GM19240 (cell line): ENCODE data around the gene SRSF10.
"Not testable (repeated sequence)": the region's sequence is repeated elsewhere in the genome, so short reads cannot be mapped to it uniquely, and the experiment has no call there.

Source experiments
- DNase-seq: peaks from one replicate; pipeline ENCODE4 v3.0.0; 2011; ENCODE audit warnings: low spot score; ENCODE audit not compliant: insufficient read length

The SRSF10 gene

DNA sequence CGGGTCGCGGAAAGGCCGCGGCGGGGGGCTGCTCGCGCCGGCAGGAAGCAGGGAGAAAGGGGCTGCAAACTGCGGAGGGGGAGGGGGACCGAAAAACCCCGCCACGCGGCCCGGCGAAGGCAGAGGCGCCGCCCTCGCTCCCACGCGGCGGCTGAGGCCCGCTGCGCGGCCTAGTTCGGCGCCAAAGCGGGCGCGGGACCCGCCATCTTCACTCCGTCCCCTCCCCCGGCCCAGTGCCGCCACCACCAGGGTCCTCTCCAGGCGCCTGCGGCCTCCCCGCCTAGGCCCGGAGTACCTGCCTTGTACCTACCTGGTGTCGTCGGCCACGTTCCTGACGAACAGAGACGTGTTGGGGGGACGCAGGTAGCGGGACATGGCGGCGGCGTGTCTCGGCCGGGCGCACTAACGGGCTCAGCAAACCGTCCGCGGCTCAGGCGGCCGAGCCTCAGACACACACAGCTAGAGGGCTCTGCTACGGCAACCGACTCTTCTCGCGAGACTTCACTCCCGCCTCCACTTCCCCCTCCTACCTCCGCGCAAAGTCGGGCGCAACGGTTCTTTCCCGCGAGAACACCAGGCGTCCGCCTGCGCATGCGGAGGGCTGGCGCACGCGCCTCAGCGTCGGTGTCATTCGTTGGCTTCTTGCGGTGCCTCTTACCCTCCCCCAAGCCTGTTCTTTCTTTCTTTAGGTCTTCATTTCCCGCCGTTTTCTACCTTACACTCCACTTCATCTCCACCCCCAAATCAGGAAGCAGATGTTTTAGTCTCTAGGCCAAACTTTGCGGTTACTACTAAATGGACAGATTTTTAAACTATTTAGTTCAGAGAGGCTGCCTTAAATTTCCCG is at the start of gene SRSF10:
SRSF10 (minus strand) TSS at position 447 of the 847 bp plus-strand sequence; CDS start at position 375, 72 bp downstream.
- peak; percentile 96 for DNase-seq

DNA sequence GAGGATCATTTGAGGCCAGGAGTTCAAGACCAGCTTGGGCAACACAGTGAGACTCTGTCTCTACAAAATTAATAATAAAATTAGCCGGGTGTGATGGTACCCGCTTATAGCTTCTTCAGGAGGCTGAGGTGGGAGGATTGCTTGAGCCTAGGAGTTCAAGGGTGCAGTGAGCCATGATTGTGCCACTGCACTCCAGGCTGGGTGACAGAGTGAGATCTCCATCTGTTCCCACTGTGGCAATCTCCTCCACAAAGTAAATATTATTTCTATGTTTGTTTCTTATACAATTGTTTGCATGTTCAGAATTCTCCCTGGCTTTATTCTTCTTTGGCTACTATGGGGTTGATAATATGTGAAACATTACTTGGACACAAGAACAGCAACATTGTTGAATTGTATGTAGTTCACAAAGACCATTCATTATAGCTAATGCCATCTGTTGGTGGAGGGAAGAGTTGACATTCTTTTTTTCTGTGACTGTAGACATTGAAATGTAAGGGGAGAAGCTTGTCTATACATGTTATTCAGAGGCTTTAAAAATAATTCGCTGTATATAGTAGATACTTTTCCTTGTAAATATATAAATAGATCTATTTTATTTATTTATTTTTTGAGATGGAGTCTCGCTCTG is 47.8 kb upstream of the SRSF10 start:
- peak; percentile 17 for DNase-seq

DNA sequence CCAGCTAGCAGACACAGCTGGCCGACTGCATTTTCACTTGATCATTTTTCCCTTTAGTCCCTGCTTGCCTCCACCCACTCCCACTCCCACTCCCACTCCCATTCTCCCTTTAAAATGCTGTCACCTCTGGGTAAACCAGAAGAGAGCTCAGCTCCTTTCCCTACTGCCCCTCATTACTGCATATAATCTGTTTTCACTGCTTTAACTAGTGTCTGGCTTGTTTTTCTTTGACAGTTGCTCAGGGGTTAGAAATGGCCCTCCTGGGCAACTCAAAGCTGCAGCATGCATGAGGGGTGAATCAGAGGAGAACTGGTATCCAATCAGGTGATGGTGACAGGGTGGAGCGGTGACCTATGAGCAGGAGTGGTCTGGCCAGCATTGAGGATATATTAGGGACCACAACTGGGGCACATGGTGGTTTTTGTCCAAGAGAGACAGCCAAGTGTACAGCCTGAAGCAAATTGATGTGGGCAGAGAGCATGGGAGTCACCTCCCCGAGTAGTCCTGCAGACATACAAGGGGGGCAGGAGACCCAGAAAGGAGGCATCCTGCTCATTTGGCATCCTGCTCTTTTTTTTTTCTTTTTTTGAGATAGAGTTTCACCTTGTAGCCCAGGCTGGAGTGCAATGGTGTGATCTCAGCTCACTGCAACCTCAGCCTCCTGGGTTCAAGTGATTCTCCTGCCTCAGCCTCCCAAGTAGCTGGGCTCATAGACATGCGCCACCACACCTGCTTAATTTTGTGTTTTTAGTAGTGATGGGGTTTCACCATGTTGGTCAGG is 42.6 kb upstream of the SRSF10 start:
- DNase-seq, result no peak

DNA sequence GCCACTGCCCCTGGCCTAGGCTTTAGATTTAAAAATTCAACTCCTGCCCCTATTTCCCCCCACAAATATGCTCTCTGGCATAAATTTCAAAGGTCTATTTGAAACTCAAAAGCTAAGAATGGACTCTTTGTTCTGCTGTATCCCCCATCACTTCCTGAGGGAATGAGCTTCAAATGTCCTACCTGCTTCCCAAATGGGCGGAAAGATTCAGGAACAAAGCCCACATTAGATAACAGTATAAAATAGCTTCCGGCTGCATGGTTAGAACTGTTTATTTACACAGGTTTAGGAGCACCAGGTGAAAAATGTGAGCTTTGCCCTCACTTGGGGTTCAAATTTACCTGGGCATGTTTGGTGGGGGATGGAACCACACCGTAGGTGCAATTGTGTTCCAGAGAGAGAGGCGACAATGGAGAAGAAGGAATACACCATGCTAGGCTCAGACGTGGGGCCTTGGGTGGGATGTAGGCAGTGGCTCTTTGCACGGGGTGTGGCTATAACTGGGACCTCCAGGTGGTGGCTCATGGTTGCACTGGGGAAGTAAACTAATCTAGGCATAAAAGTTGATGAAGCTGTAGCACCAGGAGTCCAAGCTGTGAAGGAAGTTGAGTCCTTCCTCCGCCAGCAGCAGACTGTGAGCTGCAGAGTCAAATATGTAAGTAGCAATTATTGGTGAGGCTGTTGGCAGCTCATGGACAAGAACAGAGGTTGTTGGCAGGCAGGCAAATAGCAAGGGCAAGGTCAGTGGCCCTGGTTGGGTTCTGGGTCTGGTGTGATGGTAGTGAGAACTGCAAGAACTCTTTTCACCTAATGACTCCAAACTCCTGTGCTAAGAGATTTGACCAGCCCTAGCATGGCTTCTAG is 41.5 kb upstream of the SRSF10 start:
- no peak for DNase-seq

DNA sequence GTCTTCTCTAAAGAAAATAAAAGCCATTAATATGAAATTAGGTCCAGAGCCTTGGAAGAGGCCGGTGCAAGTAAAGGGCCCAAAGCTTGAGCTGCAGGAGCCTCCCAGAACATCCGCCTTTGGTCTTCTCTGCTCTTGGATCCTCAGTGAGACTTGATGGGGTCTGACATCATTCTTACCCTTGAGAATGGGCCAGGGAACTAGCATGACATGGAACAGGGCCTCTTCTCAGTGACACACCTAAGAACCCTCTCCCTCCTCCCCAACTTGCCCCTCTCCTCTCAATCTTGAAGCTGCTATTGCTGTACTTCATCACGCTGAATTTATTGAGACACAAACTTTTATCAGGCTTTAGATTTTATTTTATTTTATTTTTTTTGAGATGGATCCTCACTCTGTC is 40.3 kb upstream of the SRSF10 start:
- DNase-seq, result no peak

DNA sequence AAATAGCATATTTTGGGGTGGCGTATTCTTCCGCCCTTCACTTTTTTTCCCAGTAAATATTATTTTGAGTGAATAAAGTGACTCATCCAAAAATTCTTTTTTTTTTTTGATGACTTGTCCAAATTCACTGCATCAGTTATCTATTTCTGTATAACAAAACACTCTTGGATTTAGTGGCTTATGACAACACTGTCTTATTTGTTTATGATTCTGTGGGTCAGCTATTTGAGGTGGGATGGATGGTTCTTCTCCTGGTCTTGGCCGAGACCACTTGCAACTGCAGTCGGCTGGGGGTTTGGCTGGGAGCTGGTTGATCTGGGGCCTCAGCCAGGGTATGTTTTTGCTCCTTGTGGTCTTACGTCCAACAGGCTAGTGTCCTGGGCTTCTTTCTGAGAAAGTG is 39.9 kb upstream of the SRSF10 start:
- DNase-seq, result no peak

DNA sequence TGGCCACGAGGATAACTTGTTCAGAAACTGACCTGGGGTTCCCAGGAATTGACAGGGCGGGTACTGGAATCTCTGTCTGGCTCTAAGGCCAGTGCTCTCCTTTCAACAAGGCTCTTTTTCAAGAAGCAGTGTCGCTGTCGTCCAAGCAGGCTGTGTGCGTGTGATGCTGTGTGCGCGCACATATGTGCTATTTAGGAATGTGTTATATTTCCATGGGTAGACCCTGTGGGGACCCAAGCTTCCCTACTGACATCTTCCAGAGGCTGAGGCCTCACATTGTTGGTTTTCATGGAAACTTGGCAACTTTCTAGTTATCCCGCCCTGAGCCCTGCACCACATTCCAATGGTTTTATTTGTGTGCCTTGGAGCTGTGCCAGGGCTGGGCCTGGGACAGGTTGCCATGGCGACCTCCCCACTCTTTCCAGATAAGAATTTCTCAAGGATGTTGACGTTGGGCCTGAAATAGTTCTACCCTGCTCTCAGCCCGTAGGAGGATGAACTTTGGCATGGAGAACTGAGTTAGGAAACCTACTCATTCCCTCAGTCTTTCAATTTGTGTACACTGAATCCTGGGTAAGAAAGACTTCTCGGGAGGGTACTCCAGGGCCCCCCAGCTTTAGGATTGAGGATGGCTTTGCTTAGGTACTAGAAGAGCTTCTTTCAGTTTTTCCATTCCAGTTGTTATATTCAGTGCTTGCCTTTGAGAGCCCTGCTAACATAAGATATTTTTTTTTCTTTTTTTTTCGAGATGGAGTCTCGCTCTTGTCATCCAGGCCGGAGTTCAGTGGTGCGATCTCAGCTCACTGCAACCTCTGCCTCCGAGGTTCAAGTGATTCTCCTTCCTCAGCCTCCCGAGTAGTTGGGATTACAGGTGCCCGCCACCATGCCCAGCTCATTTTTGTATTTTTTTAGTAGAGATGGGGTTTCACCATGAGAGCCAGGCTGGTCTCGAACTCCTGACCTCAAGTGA is 38.8 kb upstream of the SRSF10 start:
- DNase-seq, result no peak

DNA sequence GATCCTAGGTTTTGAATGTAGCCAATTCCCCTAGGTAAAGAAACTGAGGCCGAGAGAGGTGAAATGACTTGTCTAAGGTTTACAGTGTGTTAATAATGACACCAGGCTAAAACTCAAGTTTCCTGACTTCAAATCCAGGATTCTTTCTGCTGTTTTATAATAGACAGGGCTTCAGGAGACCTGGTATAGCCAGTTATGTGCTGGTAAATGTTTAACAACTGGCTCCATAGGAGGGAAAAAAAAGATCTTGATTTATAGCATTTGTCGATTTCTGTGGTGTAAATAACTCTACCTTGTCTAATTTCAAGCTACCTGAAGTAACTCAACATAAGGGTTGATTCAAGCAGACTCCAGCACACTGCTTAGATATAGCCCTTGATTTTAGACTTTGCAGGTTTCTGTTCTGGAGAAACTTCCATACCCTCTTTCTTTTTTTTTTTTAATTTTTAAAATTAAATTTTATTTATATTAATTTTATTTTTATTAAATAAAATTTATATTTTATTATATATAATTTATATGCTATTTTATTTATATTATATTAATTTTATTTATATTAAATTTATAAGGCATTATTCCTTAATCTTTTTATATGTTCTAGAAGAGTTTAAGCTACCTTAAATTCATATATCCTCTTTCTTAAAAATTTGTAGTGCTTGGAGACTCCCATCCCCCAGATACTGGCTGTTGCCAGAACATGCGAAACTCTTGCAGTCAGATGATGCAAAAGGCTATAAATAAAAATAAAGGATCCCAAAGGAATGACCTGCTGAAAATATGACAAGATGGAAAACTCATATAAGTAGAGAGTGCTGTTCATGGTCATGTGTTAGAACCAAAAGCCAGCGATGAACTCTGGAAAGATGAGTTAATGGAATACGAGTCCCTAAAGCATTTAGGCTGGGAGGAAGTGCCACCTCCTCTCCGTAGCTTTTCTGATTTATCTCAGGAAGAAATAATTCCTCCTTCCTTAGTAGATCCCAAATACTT is 35.4 kb upstream of the SRSF10 start:
- no peak for DNase-seq

DNA sequence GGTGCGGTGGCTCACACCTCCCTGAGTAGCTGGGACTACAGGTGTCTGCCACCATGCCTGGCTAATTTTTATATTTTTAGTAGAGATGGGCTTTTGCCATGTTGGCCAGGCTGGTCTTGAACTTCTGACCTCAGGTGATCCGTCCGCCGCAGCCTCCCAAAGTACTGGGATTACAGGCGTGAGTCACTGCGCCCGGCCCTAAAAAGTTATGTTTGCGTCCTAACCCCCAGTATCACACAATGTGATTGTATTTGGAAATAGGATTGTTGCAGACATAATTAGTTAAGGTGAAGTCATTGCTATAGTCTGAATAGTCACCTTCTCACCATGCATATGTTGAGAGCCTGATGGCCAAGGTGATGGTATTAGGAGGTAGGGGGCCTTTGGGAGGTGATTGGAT is 32.8 kb upstream of the SRSF10 start:
- DNase-seq, result not testable (repeated sequence)

DNA sequence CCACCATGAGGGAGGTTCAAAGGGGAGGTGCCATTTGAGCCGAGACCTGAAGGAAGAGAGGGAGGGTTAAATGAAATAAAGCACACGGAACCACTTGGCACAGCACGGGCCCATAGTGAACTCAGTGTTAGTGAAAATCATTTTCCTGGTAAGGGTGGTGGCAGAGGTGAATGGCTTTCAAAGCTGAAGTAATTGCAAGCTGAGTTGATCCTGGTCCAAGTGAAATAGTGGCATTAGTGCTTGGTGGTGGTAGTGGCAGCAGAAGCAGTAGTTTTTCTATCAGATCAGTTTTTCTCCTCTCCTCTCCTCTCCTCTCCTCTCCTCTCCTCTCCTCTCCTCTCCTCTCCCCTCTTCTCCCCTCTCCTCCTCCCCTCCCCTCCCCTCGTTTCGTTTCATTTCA is 30.5 kb upstream of the SRSF10 start:
- DNase-seq, result no peak

DNA sequence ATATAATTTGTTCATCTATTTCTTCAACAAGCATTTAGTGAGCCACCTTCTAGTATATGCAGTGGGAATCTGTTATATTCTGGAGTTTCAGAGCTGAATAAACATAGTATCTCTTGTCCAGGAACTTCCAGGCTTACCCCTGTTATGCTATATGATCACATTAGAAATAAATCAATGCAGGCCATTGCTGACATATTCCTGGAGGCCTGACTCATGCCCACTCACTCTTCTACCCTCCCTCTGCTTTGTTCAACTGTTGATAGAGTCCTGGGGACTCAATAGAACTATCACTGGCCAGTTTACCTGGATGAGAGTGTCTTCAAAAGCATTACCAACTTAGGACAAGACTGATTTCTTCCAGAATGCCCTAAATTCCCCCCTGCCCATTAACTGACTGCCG is 29.3 kb upstream of the SRSF10 start:
- DNase-seq, result no peak

DNA sequence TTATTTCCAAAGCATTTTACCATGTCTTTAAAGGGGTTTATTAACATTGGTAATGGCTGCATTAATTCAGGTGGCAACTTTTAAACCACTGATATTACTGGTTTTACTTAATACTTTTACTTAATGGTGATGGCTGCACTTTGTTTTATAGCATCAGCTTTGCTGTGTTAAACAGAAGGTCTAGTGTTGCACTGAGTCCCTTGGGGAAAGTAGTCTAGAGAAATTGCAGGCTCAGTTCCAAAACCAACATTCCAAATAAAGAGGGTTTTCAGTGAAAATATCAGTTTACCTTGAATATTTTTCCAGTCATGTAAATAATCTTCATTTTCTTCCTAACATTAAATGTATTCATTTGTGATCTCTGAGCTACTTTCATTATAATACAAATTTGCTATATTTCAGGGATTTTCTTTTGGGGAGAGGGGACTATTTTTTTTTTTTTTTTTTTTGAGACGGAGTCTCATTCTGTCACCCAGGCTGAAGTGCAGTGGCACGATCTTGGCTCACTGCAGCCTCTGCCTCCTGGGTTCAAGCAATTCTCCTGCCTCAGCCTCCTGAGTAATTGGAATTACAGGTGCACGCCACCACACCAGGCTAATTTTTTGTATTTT is 28.6 kb upstream of the SRSF10 start:
- not testable (repeated sequence) for DNase-seq

DNA sequence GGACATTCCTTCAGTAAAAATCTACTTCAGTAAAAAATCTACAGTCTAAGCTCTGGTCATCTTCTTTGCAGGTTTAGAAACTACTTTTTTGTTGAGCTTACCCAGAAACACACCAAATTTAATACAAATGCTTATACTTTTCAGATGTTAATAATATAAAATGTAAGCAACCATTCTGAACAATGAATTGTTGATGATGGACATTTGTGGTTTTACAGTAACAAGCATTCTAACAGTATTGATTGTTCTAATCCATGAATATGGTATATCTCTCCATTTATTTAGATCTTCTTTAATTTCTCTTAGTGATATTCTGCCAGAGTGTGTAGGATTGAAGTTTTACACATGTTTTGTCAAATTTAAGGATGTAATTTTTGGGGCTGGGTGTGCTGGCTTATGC is 27.0 kb upstream of the SRSF10 start:
- no peak for DNase-seq

DNA sequence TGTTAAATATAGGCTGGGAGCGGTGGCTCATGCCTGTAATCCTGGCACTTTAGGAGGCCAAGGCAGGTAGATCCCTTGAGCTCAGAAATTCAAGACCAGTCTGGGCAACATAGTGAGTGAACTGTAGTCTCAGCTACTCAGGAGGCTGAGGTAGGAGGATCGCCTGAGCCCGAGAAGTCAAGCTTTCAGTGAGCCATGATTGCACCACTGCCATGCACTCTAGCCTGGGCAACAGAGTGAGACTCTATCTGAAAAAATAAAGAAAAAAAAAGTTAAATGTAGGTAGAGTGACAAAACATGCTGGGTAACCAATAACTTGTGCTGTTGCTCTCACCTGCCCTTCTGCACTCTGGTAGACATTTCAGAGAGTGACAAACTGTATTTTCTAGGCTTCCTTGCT is 25.0 kb upstream of the SRSF10 start:
- no peak for DNase-seq

DNA sequence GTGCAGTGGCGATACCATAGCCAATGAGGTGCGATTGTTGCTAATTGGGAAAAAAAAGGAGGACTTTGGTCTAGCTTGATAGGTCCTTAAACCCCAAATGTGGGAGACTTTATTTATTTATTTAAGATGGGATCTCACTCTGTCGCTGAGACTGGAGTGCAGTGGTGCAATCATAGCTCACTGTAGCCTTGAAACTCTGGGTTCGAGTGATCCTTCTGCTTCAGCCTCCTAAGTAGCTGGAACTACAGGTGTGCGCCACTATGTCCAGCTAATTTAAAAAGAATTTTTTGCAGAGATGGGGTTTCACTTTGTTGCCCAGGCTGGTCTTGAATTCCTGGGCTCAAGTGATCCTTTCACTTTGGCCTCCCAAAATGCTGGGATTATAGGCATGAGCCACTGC is 24.0 kb upstream of the SRSF10 start:
- no peak for DNase-seq

DNA sequence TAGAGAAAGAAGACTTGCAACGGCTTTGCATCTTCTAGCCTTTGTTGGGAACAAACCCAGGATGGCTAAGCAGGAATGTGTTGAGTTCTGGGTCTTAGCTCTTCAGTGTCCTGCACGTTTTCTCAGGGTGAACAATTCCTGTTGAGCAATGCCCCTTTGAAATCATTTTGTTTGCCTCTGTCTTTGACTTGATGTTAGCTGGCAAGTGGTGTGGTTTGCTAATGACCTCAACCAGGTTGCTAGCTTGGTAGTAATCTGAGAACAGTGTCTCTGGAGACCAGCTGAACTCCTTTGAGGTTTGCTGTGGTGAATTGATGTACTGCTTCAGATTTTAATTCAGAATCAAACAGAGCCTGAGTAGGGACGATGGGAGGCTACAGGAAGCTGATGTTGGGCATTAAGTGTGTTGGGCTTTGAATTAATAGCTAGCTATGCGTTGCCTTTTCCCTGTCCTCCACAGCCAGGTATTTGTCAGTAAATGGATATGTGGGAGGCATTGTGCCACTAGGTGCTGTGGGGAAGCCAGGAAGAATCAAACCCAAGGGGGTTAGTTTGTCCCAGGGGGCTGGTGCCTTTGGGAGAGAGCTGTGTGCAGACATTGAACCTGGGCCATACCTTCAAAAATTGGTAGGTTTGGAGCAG is 23.3 kb upstream of the SRSF10 start:
- no peak for DNase-seq

DNA sequence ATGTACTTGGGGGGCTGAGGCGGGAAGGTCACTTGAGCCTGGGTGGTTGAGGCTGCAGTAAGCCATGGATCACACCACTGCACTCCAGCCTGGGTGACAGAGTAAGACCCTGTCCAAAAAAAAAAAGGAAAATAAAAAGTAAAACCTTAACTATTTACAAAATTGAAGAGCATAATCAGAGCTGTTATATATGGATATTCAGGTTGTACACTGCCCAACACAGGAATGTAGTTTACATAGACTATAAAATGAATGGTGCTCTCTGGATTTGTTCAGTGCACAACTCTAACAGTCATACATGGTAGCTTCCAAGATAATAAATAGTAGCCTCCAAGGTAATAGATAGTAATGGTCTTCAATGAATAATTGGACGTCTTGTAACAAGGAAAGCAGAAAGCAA is 22.6 kb upstream of the SRSF10 start:
- DNase-seq, result no peak

DNA sequence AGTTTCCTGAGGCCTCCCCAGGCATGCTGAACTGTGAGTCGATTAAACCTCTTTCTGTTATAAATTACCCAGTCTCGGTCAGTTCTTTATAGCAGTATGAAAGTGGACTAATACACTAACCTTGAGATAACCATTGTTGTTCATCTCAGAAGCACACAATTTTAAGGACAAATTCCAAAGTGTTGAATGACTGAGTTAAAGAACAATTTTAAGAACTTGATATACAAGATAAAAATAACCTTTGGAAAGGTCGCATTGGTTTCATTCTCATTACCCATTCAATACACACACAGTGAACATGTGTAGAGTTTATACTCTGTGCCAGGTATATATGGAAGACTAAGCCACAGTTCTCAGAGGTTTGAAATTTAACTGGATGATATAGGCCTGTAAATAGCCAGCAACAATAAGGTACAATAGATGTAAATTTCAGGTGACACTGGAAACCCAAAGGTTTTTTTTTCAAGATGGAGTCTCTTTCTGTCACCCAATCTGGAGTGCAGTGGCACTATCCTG is 19.1 kb upstream of the SRSF10 start:
- DNase-seq, result no peak
